HUES6 (cell line): ENCODE measurements around the gene EPC1.
"Not testable (repeated sequence)": the region's sequence is repeated elsewhere in the genome, so short reads cannot be mapped to it uniquely, and the experiment has no call there.

Experiments
- H3K27ac ChIP-seq: 2 replicates; pipeline ENCODE4 v1.7.0; 2013; ENCODE audit warnings: low read depth, mild to moderate bottlenecking, low read length, inconsistent platforms
- H3K27me3 ChIP-seq: 2 replicates; pipeline ENCODE4 v1.6.1; 2013; ENCODE audit warnings: low read length; ENCODE audit not compliant: control insufficient read depth, insufficient read depth
- H3K36me3 ChIP-seq: 2 replicates; pipeline ENCODE4 v1.6.1; 2013; ENCODE audit warnings: low read length; ENCODE audit not compliant: control insufficient read depth, insufficient read depth
- H3K4me1 ChIP-seq: 2 replicates; pipeline ENCODE4 v1.6.1; 2013; ENCODE audit warnings: low read length; ENCODE audit not compliant: control insufficient read depth, insufficient read depth
- H3K4me3 ChIP-seq: 2 replicates; pipeline ENCODE4 v1.5.1; 2013; ENCODE audit warnings: low read depth, low read length
- H3K9ac ChIP-seq: one replicate; pipeline ENCODE4 v1.6.1; 2013; ENCODE audit warnings: mild to moderate bottlenecking, low read length
- H3K9me3 ChIP-seq: 2 replicates; pipeline ENCODE4 v1.6.1; 2013; ENCODE audit warnings: low read depth, low read length; ENCODE audit not compliant: control insufficient read depth, insufficient read depth

EPC1 gene

DNA sequence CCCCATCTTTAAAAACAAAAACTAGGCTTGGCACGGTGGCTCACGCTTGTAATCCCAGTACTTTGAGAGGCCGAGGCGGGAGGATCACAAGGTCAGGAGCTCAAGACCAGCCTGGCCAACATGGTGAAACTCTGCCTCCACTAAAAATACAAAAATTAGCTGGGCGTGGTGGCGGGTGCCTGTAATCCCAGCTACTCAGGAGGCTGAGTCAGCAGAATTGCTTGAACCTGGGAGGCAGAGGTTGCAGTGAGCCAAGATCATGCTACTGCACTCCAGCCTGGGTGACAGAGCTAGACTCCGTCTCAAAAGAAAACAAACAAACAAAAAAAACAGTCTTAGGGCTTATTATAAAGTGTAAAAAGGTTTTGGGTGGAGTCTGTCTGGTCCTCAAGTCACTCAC is 117.2 kb downstream of the EPC1 start:
- not testable (repeated sequence) for H3K36me3 ChIP-seq, H3K4me1 ChIP-seq, H3K9ac ChIP-seq, H3K27me3 ChIP-seq, H3K27ac ChIP-seq, H3K4me3 ChIP-seq
- H3K9me3 ChIP-seq: peaks cover 14% of the 10 kb centered on the region; the same call in 1 of the 2 replicates

DNA sequence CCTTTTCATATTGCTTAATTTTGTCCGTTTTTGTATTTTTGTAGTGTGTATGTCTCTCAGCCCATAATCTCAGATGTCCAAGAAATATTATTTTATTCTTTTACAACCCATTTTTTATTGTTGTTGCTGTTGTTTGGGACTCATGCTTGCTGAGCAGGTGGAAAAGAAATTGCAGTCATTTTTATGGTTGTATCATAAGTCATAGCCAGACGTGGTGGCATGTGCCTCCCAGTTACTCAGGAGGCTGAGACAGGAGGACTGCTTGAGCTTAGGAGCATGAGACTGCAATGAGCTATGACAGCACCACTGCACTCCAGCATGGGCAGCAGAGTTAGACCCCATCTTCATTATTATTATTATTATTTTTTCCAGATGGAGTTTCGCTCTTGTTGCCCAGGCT is 117.8 kb downstream of the EPC1 start:
- Histone ChIP-seq H3K9ac (no peak overlapping the region), H3K27ac (no peak overlapping the region), H3K4me3 (no peak overlapping the region), H3K4me1 (peaks cover 2% of the 10 kb centered on the region; the same call in 1 of the 2 replicates), H3K36me3 (no peaks in the 10 kb centered on the region), H3K27me3 (no peaks in the 10 kb centered on the region), H3K9me3 (peaks cover 12% of the 10 kb centered on the region)

DNA sequence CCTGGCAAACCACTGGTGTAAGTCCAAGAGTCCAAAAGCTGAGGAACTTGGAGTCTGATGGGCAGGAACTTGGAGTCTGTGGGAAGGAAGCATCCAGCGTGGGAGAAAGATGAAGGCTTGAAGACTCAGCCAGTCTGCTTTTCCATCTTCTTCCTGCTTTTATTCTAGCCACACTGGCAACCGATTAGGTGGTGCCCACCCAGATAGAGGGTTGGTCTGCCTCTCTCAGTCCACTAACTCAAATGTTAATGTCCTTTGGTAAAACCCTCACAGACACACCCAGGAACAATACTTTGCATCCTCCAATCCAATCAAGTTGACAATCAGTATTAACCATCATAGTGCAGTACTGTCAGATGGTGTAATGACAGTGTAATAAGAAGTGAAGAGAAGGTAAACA is 119.2 kb downstream of the EPC1 start:
- H3K9me3 ChIP-seq: peaks cover 22% of the 10 kb centered on the region

DNA sequence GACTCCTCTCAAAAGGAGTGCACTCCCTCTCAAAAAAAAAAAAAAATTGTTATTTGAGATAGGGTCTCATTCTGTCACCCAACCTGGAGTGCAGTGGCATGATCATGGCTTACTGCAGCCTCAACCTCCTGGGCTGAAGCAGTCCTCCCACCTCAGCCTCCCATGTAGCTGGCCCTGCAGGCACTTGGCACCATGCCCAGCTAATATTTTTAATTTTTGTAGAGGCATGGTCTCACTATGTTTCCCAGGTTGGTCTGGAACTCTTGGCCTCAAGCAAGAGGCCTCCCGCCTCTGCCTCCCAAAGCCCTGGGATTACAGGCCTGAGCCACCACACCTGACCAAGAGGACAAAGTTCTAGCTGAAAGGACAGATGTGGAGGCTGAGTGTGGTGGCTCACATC is 120.3 kb downstream of the EPC1 start:
- Histone ChIP-seq H3K9ac (no peak overlapping the region), H3K27ac (no peak overlapping the region), H3K4me1 (no peaks in the 10 kb centered on the region), H3K36me3 (no peaks in the 10 kb centered on the region), H3K4me3 (no peak overlapping the region), H3K27me3 (no peaks in the 10 kb centered on the region), H3K9me3 (peaks cover 16% of the 10 kb centered on the region)

More for the DNA sequence above, 119.2 kb downstream of the EPC1 start:
- Histone ChIP-seq H3K9ac (no peak overlapping the region), H3K36me3 (no peaks in the 10 kb centered on the region), H3K27ac (no peak overlapping the region), H3K27me3 (no peaks in the 10 kb centered on the region), H3K4me3 (no peak overlapping the region), H3K4me1 (peaks cover 2% of the 10 kb centered on the region; the same call in 1 of the 2 replicates)

DNA sequence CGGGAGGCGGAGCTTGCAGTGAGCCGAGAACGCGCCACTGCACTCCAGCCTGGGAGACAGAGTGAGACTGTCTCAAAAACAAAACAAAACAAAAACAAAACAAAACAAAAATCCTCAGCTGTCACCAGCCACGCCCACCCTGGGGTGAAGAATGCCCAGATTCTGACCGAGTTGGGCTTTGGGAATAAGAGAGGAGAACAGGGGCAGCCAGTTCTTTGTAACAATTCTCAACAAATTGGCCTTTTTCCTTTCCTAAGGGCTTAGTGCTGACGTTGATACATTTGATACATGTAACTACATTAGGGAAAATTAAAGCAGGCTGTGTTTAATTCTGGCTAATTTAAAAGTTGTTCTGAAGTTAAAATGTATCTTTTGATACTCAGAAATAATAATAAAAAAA is 121.0 kb downstream of the EPC1 start:
- H3K9me3 ChIP-seq: peaks cover 15% of the 10 kb centered on the region
- no peaks in the 10 kb centered on the region for H3K27me3 ChIP-seq
- no peaks in the 10 kb centered on the region for H3K36me3 ChIP-seq
- no peak overlapping the region for H3K9ac ChIP-seq
- H3K27ac ChIP-seq: no peak overlapping the region
- H3K4me1 ChIP-seq: no peaks in the 10 kb centered on the region
- H3K4me3 ChIP-seq: no peak overlapping the region

DNA sequence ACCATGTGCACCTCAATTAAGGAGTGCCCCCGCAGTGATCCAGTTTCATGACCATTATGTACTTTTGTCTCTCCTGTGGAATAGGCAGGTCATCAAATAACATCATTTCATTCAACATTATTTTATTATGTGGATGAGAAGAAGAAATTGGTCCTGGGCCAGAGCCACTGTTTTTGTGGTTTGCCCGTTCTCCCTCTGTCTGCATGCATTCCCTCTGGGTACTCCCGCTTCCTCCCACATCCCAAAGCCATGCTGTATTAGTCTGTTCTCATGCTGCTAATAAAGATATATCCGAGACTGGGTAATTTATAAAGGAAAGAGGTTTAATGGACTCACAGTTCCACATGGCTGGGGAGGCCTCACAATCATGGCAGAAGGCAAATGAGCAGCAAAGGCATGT is 124.6 kb downstream of the EPC1 start:
- H3K4me3 ChIP-seq, H3K36me3 ChIP-seq, H3K27me3 ChIP-seq, H3K27ac ChIP-seq, H3K9ac ChIP-seq, H3K4me1 ChIP-seq: not testable (repeated sequence)
- peaks cover 36% of the 10 kb centered on the region for H3K9me3 ChIP-seq

DNA sequence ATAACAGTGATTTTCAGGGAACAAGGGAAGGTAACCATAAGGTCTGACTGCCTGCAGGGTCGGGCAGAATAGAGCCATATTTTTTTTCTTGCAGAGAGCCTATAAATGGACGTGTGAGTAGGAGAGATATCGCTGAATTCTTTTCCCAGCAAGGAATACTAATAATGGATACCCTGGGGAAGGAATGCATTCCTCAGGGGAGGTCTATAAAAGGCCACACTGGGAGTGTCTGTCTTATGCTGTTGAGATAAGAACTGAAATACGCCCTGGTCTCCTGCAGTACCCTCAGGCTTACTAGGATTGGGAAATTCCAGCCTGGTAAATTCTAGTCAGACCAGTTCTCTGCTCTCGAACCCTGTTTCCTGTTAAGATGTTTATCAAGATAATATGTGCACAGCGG is 127.8 kb downstream of the EPC1 start:
- peaks cover 34% of the 10 kb centered on the region for H3K9me3 ChIP-seq
- H3K27me3 ChIP-seq, H3K27ac ChIP-seq, H3K36me3 ChIP-seq, H3K9ac ChIP-seq, H3K4me1 ChIP-seq, H3K4me3 ChIP-seq: not testable (repeated sequence)

DNA sequence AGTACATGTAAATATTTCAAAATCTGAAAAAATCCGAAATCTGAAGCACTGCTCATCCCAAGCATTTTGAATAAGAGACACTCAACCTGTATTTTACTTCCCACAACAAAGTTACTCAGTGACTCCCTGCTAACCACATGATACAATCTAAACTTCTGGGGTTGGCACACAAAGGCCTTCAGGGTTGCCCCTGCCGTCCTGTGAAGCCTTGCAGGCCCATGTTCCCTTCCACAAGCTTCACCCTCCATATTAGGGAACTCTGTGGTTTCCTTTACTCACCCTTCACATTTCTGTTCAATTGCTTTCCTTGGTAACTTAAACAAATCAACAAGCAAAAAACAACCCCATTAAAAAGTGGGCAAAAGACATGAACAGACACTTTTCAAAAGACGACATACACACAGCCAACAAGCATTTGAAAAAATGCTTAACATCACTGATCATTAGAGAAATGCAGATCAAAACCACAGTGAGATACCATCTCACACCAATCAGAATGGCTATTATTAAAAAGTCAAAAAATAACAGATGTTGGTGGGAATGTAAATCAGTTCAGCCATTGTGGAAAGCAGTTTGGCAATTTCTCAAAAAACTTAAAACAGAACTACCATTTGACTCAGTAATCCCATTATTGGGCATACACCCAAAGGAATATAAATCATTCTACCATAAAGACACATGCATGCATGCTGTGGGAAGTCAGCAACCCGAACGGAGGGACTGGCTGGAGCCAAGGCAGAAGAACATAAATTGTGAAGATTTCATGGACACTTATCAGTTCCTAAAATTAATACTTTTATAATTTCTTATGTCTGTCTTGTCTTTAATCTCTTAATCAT is 128.5 kb downstream of the EPC1 start:
- not testable (repeated sequence) for H3K27ac ChIP-seq

More for the DNA sequence above, 128.5 kb downstream of the EPC1 start:
- H3K9me3 ChIP-seq: peaks cover 30% of the 10 kb centered on the region
- H3K4me3 ChIP-seq, H3K4me1 ChIP-seq, H3K9ac ChIP-seq, H3K36me3 ChIP-seq, H3K27me3 ChIP-seq: not testable (repeated sequence)
